ENCODE measurements around the gene MFSD11.
"Not testable (repeated sequence)": the region's sequence is repeated elsewhere in the genome, so short reads cannot be mapped to it uniquely, and the experiment has no call there.

Gene MFSD11

DNA sequence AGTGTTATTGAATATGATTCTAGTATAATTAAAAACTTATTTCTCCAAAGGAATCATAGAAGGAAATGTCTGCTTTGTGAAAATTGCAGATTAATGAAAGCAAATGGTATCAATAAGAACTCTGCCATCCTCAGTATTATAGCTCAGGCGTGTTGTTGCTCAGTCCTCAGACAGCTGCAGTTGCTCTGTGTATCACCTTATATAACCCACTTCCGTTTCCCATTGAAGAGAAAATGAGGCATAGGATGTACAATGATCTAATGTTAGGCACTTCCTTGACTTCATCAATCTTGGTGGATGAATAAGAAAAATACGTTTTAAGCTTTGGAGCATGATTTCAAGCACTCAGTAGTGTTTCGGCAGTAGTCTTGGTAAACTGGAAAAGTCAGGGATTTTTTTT is 14.1 kb downstream of the MFSD11 start:
- DNase-seq: no peak

DNA sequence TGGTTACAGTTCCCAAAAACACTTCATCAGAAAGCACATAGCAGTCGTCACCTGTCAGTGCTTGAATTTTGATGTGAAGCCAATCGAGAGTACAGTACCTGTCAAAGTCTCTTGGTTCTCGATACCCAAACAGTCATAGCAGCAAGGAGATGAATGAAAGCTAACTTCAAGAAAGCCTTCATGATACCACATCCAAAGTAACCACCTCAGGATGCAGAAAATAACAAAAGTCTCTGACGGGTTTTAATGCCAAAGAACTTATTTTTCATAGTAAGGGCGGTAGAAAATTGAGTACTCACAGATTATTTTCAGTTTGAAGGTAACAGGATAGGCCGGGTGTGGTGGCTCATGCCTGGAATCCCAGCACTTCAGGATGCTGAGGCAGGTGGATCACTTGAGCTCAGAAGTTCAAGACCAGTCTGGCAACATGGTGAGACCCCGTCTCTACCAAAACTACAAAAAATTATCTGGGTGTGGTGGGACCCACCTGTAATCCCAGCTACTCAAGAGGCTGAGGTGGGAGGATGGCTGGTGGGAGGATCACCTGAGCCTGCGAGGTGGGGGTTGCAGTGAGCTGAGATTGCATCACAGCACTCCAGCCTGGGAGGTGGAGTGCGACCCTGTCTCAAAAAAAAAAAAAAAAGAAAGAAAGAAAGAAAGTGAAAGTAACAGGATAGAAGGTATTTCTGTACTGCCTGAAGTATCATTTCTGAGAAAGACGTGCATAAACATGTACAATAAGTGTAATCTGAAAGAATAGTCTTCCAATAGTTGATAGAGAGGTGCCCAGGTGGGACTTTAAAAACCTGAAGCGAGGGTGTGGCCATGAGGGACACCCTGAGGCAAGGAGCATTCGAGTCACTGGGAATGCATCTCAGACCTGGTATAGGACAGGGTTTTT is 15.4 kb downstream of the MFSD11 start:
- no peak for DNase-seq

DNA sequence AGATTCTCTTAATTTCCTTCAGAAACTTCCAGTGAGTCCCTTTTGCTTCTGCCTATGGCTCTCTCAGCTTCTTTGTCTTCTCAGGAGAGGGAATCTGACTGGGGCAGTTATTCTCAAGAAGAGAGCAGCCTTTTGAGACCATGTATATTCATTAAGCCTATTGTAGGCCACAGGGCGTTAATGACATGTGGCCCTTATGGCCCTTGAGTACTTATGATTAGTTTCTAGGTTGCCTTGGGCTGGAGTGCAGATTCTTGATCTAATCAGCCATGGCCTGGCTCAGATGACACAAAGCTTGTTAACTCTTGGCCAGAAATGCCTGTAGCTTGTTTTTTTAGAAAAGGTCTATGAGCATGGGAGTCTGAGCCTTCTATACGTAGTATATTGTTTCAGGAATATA is 17.4 kb downstream of the MFSD11 start:
- DNase-seq: no peak

DNA sequence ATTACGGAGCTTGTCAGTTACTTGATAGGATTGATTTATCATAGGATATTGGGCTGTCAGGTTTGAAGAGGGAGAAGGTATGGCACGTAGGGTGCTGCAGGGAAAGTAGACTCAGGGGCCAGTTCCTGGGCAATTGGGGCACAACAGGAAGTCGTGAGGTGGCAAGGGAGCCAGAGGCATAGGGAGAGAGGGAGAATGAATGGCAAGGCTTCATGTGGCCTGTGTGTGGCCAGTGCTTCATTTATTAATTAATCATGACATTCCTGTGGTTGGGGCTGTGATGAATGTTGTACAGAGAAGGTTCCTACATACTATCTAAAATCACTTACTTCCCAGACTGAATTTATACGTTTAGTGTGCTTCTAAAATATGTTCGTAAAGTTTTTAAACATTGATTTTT is 19.3 kb downstream of the MFSD11 start:
- no peak for DNase-seq

DNA sequence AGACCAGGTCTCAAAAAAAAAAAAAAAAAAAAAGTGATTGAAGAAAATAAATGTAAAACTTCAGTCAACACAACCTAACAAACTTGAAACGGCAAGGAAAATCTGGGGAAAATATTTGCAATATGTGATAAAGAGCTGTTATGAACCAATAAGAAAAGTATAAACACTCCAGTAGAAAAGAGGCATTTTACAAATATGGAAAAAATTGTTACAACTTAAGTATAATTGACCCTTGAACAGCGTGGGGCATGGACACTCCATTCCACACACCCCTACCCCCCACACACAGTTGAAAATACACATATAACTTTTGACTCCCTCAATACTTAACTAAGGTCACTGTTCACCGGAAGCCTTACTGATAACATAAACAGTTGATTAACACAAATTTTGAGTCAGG is 20.7 kb downstream of the MFSD11 start:
- no peak for DNase-seq

DNA sequence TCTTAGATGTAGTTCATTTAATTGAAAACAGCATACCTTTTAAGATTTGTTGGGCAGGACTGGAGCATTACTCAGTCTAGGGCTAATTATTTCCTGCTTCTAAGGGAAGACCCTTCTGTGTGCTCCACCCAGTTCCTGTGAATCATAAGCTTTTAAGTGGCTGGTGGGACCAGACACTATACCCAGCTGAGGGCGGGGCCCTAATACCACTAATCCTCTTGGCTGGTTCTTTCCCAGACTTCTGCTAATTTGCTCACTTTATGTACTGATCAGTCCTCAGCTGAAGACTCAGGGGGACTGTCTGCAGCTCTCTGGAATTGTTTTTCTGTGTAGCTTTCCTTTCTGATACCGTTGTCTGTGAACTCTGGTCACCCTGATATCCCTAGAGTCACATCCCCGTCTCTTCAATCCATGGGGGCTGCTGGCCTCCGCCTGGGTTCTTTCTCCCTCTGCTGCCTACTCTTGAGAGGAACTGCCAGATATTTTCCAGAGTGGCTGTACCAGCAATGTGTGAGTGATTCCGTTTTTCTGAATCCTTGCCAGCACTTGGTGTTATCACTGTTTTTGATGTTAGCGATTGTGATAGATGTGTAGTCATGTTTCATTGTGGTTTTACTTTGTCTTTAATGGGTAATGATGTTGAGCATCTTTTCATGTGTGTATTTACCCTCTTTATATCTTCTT is 35.1 kb downstream of the MFSD11 start:
- peak; percentile 18 for DNase-seq

DNA sequence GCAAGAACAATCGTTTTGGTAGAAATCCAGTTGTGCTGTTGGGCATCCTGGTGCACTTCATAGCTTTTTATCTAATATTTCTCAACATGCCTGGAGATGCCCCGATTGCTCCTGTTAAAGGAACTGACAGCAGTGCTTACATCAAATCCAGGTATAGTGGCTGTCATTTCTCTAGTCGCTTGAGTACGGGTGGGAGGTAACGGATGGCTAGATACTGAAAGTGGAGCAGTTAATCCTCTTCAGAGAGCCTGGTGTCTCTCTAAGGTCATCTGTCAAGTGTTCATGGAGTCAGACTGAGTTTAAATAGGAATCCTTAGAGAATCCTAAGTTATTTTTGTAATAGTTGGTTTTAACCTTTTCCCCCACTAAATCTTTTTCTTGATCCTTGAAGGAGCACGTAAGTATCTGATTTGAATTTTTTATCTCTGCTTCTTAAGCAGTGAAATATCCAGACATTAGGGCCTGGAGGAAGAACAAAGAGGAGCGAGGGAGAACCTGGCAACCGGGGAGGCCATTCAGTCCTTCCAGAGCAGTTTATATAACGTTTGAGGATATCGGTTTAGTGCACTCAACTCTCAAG is 37.2 kb downstream of the MFSD11 start:
- no peak for DNase-seq

DNA sequence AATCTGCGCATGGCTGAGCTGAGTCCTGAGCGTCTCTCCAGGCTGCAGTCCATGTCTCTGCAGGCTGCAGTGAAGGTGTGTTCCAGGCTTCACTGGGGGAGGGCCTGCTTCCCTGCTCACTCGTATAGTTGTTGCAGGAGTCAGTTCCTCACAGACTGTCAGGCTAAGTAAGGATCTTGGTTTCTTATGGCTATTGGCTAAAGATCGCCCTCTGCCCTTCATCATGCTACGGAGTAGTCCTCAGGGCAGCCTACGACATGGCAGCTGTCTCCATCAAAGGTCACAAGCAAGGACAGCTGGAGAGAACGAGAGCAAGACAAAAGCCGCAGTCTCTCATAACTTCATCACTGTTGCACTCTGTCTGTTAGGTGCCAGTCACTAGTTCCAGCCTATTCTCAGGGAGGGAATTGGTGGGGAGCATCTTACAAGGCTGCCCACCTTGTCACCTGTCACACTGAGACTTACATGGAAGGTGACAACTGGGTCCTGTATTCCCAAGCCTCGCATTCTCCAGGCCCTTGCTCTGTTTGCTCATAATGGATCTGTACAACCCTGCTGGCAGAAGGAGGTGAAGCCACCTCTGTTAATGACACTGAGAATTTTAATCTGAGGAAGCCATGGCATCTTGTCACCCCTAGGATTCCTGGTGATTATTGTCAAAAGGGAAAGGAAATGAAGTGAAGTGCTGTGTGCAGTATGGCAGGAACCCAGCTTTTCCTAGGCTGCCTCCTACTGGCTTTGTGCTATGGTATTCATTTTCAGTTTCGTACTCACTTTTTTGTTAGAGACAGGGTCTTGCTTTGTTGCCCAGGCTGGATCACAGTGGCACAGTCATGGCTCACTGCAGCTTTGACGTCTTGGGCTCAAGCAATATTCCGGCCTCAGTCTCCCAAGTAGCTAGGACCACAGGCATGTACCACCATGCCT is 43.4 kb downstream of the MFSD11 start:
- DNase-seq: no peak

DNA sequence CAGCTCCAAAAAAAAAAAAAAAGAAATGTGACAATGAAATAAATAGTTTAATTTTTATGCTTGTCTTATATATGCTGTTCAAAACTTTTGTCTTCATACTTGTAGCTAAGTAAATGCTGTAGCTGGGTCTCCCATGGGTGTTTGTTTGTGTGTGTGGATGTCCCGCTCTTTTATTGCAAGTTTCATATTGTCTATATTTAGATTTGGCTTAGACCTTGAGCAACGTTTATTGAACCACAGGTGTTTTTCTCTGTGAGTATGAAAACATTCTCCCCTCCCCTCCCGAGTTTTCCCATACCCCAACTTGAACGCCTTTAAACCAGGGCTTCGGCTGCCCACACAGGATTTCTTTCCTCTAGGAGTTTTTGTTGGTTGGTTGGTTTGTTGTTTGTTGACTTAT is 45.2 kb downstream of the MFSD11 start:
- DNase-seq: no peak

DNA sequence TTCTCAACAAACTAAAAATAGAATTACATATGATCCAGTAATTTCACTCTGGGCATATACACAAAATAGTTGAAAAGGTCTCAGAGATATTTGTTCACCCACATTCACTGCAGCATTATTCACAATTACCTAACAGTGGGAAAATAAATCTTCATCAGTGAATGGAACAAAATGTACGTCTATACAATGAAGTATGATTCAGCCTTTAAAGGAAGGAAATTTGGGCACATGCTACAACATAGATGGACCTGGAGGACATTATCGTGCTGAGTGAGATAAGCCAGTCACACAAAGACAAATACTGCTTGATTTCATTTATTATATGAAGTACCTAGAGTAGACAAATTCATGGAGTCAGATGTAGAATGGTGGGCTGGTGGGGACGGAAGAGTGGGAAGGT is 47.0 kb downstream of the MFSD11 start:
- no peak for DNase-seq

DNA sequence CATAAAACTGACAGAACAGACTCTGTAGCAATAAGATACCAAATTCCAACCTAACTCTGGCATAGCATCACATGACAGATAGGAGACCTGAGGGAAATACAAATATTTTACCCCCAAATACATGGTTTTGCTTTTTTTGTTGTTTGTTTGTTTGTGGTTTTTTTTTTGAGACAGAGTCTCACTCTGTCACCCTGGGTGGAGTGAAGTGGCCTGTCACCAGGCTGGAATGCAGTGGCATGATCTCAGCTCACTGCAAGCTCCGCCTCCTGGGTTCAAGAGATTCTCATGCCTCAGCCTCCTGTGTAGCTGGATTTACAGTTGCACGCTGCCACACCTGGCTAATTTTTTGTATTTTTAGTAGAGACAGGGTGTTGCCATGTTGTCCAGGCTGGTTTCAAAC is 49.9 kb downstream of the MFSD11 start:
- DNase-seq: not testable (repeated sequence)

DNA sequence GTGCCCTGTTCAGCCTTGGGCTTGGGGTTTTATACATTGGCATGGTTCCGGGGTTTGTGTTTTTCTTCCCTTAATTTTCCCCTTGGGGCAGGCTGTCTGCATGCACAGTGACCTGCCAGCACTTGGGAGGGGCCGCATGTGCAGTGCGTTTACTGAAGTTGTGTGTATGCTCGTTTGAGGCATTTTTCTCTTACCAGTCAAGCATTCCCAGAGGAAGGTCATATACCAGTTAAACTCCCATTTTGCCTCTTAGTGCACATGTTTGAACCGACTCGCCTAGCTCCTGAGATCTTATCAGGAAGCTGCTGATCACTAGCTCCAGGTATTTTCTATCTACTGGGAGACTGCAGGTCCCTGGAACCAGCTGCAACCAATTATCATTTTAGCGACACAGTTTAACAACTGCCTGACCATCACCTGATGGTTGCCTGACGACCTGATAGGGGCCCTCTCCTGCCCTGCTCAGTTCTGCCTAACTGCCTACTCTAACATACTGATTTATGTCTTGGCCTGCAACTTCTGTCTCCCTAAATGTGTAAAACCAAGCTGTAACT is 51.4 kb downstream of the MFSD11 start:
- DNase-seq: no peak

DNA sequence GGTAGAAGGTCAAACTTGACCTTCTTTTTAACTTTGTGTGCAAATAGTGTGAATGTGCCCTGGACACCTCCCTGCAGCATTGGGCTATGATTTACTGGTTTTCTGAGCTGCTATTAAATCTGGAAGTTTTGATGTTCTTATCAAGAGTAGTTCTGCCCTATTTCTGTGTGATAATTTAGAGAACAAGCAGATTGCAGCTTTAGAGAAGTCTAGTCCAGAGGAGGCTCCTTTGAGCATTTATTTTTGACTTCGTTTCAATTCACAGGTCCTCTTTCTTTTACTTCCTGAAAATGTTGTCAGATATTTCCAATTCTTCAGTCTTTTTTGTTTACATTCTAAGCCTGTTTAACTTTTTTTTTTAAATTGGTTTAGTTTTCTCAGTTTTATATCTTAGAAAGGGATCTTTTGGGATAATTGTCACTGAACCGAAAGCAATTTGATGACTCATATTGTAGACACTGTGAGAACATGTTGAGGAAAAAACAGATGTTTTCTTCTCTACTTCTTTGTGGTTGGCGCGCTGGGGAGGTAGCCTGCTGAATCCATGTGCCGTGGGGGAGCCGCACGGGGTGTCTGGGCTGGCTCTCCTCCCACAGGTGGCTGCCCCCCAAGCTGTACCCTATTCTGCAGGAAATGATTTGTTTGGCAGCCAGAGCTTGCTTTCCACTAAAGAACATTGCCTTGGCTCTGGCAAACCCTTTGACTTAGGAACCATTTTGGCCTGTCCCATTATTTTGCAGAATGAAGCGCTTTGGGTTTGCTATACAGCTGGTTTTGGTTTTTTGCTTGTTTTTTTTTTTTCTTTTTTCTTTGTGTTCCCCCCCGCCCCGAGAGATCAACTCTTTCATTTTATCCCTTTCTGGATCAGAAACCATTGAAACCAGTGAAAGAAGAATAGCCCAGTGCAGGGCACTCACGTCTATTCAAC is 53.4 kb downstream of the MFSD11 start:
- no peak for DNase-seq

DNA sequence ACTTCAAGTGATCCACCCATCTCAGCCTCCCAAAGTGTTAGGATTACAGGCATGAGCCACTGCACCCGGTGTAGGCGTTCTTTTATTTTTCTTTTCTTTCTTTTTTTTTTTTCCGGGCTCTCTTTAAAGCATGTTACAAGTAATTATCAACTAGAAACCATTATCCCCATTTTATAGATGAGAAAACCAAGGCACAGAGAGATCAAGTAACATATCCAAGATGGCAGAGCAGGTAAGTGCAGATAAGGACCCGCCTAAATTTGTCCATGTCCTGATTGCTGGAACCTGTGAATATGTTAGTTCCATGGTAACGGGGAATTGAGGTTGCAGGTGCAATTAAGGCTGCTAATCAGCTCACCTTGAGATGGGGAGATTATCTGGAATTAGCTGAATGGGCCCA is 54.4 kb downstream of the MFSD11 start:
- no peak for DNase-seq

DNA sequence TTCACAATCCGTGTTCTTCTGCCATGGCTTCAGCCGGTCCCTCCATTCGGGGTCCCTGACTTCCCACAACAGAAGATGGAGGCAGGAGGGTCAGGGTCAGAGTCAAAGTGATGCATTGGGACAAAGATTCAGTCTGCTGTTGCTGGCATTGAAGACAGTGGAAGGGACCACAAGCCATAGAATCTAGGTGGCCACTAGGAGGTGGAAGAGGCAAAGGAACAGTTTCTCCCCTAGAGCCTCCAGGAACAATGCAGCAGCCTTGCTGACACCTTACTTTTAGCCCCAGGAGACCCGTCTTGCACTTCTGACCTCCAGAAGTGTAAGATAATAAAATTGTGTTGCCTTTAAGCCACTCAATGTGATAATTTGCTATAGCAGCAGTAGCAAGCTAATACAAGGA is 55.9 kb downstream of the MFSD11 start:
- no peak for DNase-seq

DNA sequence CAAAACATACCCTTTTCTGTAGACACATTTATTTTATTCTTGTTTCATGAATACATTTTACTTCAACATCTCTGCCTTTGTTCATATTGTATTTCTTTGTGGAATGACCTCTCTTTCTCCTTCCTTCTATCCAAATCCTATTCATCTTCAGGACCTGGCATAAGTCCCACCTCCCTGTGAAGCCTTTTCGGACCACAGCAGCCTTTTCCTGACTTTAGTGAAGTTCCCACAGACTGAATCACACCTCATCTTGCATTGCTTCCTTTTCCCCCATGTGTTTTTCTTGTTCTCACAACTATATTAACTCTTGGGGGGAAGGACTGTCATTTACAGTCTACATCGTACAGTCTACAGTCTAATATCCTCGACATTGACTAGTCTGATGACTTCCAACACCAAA is 58.2 kb downstream of the MFSD11 start:
- DNase-seq: no peak

DNA sequence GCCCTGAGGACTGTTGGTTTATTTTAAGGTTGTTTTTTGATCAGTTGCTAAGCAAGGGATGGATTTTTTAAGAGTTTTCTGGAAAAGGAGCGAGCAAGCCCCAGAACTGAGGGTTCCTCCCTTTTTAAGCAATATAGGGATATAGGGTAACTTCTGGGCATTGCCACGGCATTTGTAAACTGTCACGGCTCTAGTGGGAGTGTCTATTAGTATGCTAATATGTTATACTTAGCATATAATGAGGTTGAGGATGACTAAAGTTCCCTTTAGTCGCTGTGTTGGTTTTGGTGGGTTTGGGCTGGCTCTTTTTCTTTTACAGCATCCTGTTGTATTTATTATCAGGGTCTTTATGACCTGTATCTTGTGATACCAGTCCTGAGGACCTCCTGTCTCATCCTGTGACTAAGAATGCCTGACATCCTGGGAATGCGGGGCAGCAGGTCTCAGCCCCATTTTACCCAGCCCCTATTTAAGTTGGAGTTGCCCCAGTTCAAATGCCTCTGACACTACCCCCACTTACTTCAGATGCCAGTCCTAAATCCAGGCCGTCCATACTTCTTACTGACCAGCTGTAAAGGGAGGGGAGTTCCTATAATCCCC is 59.4 kb downstream of the MFSD11 start:
- no peak for DNase-seq

DNA sequence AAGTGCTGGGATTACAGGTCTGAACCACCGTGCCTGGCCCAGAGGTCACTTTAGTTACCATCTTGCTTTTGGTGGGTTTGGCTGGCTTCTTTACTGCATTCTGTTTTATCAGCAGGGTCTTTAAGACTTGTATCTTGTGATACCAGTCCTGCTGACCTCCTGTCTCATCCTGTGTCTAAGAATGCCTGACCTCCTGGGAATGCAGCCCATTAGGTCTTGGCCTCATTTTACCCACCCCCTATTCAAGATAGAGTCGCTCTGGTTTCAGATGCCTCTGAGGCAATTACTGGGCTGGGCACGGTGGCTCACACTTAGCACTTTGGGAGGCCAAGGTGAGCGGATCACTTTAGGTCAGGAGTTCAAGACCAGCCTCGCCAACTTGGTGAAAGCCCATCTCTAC is 63.8 kb downstream of the MFSD11 start:
- DNase-seq: no peak

DNA sequence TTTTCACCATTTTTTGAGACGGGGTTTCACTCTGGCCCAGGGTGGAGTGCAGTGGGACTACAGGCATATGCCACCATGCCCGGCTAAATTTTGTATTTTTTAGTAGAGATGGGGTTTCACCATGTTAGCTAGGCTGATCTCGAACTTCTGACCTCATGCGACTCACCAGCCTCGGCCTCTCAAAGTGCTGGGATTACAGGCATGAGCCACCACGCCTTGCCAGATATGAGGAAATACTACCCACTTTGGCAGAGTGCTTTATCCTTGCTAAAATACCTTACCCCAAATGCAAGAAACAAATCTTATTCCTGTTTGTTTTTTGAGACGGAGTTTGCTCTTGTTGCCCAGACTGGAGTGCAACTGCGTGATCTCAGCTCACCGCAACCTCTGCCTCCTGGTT is 67.4 kb downstream of the MFSD11 start:
- DNase-seq: no peak

DNA sequence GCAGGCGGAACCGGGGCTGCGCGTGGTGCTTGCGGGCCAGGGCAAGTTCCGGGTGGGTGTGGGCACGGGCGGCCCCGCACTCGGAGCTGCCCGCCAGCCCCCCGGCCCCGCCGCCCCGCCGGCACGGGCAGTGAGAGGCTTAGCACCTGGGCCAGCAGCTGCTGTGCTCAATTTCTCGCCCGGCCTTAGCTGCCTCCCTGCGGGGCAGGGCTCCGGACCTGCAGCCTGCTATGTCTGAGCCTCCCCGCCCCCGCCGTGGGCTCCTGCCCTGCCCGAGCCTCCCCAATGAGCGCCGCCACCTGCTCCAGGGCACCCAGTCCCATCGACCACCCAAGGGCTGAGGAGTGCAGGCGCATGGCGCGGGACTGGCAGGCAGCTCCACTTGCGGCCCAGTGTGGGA is 68.2 kb downstream of the MFSD11 start:
- DNase-seq: not testable (repeated sequence)

DNA sequence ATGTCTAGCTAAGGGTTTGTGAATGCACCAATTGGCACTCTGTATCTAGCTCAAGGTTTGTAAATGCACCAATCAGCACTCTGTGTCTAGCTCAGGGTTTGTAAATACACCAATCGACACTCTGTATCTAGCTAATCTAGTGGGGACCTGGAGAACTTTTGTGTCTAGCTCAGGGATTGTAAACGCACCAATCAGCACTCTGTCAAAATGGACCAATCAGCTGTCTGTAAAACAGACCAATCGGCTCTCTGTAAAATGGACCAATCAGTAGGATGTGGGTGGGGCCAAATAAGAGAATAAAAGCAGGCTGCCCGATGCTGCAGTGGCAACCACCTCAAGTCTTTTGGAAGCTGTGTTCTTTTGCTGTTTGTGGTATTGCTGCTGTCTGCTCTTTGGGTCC is 68.8 kb downstream of the MFSD11 start:
- not testable (repeated sequence) for DNase-seq

Measured in effector CD8-positive, alpha-beta T cell (primary cell).